ENCODE results near the gene FAM131A.

Gene FAM131A

DNA sequence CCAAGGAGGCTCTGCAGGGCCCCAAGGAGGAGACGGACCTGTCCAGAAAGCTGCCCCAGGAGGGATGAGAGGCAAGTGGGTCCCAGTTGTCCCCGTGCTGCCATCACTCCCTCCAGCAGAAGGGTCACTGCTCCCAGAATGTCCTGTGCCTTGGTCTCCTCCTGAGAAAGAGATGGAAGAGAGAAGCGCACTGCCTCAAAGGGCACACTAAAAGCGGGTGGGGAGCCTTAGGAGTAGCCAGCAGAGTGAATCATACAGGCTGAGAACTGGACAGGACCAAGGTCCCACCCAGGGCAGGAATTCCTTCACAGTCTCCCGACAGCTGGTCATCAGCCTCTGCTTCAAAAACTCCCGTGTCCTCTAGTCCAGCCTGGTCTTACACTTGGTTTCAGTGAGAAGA is 36.0 kb downstream of the FAM131A start:
- Histone ChIP-seq H3K27ac (replicated peaks) (no peak overlapping the region), H3K4me3 (replicated peaks; ENCODE audit: insufficient read depth, low read length) (no peak overlapping the region), H3K27me3 (ENCODE audit: insufficient read depth, poor library complexity, severe bottlenecking) (peaks cover 21% of the 10 kb centered on the region)
- DNase-seq (ENCODE audit: low read depth in 1 of 2, low spot score in 1 of 2): no peak
- TF ChIP-seq SPI1 (IDR thresholded peaks at IDR 0.05; ENCODE audit: borderline replicate concordance, low read depth): no peak
- TF ChIP-seq, protein P1, sequence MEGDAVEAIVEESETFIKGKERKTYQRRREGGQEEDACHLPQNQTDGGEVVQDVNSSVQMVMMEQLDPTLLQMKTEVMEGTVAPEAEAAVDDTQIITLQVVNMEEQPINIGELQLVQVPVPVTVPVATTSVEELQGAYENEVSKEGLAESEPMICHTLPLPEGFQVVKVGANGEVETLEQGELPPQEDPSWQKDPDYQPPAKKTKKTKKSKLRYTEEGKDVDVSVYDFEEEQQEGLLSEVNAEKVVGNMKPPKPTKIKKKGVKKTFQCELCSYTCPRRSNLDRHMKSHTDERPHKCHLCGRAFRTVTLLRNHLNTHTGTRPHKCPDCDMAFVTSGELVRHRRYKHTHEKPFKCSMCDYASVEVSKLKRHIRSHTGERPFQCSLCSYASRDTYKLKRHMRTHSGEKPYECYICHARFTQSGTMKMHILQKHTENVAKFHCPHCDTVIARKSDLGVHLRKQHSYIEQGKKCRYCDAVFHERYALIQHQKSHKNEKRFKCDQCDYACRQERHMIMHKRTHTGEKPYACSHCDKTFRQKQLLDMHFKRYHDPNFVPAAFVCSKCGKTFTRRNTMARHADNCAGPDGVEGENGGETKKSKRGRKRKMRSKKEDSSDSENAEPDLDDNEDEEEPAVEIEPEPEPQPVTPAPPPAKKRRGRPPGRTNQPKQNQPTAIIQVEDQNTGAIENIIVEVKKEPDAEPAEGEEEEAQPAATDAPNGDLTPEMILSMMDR (IDR thresholded peaks at IDR 0.05; ENCODE audit: insufficient read depth, low read length): no peak
- no peak for TF ChIP-seq POLR2AphosphoS5 (IDR thresholded peaks at IDR 0.05; ENCODE audit: low read depth)
- TF ChIP-seq, protein P2, sequence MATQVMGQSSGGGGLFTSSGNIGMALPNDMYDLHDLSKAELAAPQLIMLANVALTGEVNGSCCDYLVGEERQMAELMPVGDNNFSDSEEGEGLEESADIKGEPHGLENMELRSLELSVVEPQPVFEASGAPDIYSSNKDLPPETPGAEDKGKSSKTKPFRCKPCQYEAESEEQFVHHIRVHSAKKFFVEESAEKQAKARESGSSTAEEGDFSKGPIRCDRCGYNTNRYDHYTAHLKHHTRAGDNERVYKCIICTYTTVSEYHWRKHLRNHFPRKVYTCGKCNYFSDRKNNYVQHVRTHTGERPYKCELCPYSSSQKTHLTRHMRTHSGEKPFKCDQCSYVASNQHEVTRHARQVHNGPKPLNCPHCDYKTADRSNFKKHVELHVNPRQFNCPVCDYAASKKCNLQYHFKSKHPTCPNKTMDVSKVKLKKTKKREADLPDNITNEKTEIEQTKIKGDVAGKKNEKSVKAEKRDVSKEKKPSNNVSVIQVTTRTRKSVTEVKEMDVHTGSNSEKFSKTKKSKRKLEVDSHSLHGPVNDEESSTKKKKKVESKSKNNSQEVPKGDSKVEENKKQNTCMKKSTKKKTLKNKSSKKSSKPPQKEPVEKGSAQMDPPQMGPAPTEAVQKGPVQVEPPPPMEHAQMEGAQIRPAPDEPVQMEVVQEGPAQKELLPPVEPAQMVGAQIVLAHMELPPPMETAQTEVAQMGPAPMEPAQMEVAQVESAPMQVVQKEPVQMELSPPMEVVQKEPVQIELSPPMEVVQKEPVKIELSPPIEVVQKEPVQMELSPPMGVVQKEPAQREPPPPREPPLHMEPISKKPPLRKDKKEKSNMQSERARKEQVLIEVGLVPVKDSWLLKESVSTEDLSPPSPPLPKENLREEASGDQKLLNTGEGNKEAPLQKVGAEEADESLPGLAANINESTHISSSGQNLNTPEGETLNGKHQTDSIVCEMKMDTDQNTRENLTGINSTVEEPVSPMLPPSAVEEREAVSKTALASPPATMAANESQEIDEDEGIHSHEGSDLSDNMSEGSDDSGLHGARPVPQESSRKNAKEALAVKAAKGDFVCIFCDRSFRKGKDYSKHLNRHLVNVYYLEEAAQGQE (IDR thresholded peaks at IDR 0.05; ENCODE audit: insufficient replicate concordance, low read depth): no peak

DNA sequence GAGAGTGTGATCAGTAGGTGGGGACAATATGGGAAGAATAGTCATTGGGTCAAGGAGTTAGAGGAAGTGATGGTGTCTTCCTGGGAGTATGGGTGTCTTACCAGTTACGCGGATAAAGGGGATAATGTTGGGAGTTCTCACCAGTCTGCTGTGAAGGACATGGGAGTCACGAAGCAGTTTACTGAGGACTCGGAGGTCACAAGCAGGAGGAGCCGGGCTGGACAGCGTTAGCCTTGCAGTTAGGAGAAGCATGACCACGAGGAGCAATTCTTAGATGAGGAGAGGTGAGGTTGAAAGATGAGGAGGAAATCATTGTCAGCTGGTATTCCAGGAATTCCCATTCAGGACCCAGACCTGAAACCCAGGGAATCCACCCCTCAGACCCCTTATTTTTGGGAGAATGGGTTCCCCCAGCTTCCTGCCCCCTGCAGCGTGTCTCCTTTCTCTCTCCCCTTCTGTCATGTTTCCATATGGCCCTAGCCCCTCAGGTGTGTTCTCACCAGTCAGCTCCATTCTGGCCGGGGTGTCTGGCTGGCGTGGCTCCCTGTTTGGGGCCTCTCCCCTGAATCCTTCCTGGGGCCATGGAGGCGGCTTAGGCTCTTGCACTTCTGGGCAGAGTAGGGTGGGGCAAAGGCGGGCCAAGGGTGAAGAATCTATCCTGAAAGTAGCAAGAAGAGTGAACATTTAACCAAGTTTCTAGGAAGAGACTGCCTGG is 38.5 kb downstream of the FAM131A start:
- peaks cover 32% of the 10 kb centered on the region for H3K27me3 ChIP-seq (ENCODE audit: insufficient read depth, poor library complexity, severe bottlenecking)

DNA sequence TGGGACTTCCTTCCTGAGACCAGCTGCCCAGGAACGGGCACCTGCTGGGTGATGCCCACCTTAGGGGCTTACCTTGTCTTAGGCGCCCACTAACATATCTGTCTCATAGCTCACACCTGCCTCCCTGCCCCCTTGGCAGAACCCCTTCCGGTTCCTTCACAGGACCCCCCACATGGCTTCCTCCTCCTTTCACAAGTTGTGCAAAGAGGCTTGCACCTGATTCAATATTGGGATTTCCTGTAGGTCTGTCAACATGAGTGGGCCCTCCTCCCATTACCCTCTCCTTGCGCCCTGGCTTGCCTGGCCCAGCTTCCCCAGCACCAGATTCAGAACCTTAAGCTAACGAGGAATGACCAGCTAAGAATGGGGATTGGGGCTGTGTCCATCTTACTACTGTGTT is 40.0 kb downstream of the FAM131A start:
- no peak for TF ChIP-seq GABPA (IDR thresholded peaks at IDR 0.05; ENCODE audit: low read depth)
- no peak for DNase-seq (ENCODE audit: low read depth in 1 of 2, low spot score in 1 of 2)
- Histone ChIP-seq H3K27ac (replicated peaks) (no peak overlapping the region), H3K27me3 (ENCODE audit: insufficient read depth, poor library complexity, severe bottlenecking) (peaks cover 46% of the 10 kb centered on the region), H3K4me3 (replicated peaks; ENCODE audit: insufficient read depth, low read length) (no peak overlapping the region)

More for the DNA sequence above, 38.5 kb downstream of the FAM131A start:
- TF ChIP-seq, protein P1 (IDR thresholded peaks at IDR 0.05; ENCODE audit: insufficient read depth, low read length): no peak
- TF ChIP-seq, protein P2 (IDR thresholded peaks at IDR 0.05; ENCODE audit: insufficient replicate concordance, low read depth): no peak
- TF ChIP-seq GABPA (IDR thresholded peaks at IDR 0.05; ENCODE audit: low read depth): no peak
- no peak for TF ChIP-seq POLR2AphosphoS5 (IDR thresholded peaks at IDR 0.05; ENCODE audit: low read depth)
- TF ChIP-seq SPI1 (IDR thresholded peaks at IDR 0.05; ENCODE audit: borderline replicate concordance, low read depth): no peak
- H3K27ac ChIP-seq (replicated peaks): no peak overlapping the region
- no peak overlapping the region for H3K4me3 ChIP-seq (replicated peaks; ENCODE audit: insufficient read depth, low read length)
- DNase-seq (ENCODE audit: low read depth in 1 of 2, low spot score in 1 of 2): no peak

DNA sequence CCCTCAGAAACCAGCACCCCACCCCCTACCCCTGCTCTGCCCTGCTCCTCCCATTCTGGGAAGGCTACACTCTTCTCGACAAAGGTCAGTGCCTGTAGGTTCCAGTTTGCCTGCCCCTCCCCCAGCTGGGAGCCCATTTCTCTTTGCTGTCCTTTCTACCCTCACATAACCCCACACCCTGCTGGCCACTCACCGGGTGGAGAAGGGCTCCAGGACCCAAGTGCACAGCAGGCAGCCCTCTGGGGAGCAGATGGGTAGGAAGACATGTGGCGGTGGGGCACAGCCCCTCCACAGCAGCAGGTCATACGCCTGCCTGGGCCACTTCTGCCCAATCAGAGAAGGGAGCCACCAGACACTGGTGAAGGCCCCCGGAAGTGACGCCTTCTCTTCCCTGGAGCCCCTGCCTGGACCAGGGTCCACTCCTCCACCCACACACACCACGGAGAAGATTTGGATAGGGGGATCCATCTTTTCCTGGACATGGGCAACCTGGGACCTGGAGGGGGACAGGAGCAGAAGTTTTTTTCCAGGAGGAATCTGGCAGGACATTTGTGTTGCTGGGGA is 40.6 kb downstream of the FAM131A start, which contains the start of gene THPO:
Gene THPO (minus strand): TSS at position 326 of the 564 bp plus-strand sequence. CDS start 1,948 bp downstream, outside the sequence.
- no peak for DNase-seq (ENCODE audit: low read depth in 1 of 2, low spot score in 1 of 2)
- peaks cover 49% of the 10 kb centered on the region for H3K27me3 ChIP-seq (ENCODE audit: insufficient read depth, poor library complexity, severe bottlenecking)
- no peak within 1 kb of the TSS for H3K27ac ChIP-seq (replicated peaks)
- TF ChIP-seq, protein P2 (IDR thresholded peaks at IDR 0.05; ENCODE audit: insufficient replicate concordance, low read depth): no peak
- no peak for TF ChIP-seq POLR2AphosphoS5 (IDR thresholded peaks at IDR 0.05; ENCODE audit: low read depth)
- no peak for TF ChIP-seq SPI1 (IDR thresholded peaks at IDR 0.05; ENCODE audit: borderline replicate concordance, low read depth)
- TF ChIP-seq GABPA (IDR thresholded peaks at IDR 0.05; ENCODE audit: low read depth): no peak
- TF ChIP-seq, protein P1 (IDR thresholded peaks at IDR 0.05; ENCODE audit: insufficient read depth, low read length): no peak
- no peak within 1 kb of the TSS for H3K4me3 ChIP-seq (replicated peaks; ENCODE audit: insufficient read depth, low read length)

All from HL-60 (cell line).